Esophagus muscularis mucosa (tissue), 4 donors: Measurements from ENCODE around the gene MTMR11. TPM values are rescaled to one million over a fixed set of nuclear protein-coding genes. Genes with fewer than 3 reads are reported as not detected.

Experiments used
- DNase-seq: peaks from one replicate; pipeline ENCODE4 v3.0.0-alpha.2; 2017; ENCODE audit errors: extremely low spot score
- H3K27ac ChIP-seq, 4 donors: fragments of 200-600 bp; sonication (generic); replicated peaks in 1 of 4; 1 replicate in 3 of 4; 2 replicates in 1 of 4; pipeline ENCODE4 v1.5.1; 2016 to 2019; ENCODE audit warnings: mild to moderate bottlenecking in 1 of 4
- H3K27me3 ChIP-seq, 4 donors: fragments of 200-600 bp; sonication (generic); one replicate each; pipeline versions ENCODE4 v1.5.1 to v1.6.0; 2016 to 2019
- H3K36me3 ChIP-seq, 4 donors: fragments of 200-600 bp; sonication (generic); one replicate each; pipeline ENCODE4 v1.5.1; 2016 to 2019
- H3K4me1 ChIP-seq, 4 donors: fragments of 200-600 bp; sonication (generic); one replicate each; pipeline ENCODE4 v1.5.1; 2016 to 2019
- H3K4me3 ChIP-seq, 4 donors: fragments of 200-600 bp; sonication (generic); 1 replicate in 2 of 4; 2 replicates in 2 of 4; pipeline ENCODE4 v1.5.1; 2016 to 2019; ENCODE audit warnings: mild to moderate bottlenecking in 4 of 4, moderate library complexity in 1 of 4
- H3K9me3 ChIP-seq, 4 donors: fragments of 200-600 bp; sonication (generic); 1 replicate in 3 of 4; 2 replicates in 1 of 4; pipeline ENCODE4 v1.5.1; 2016 to 2019
- EP300 ChIP-seq: sonication (generic); formaldehyde crosslinking; IDR thresholded peaks from one replicate; pipeline ENCODE4 v1.6.1; 2017; ENCODE audit warnings: antibody characterized with exemption
- POLR2A ChIP-seq: fragments of 450-650 bp; IDR thresholded peaks from one replicate; pipeline ENCODE4 v1.6.1; 2017; ENCODE audit warnings: antibody characterized with exemption, moderate library complexity, mild to moderate bottlenecking, low read depth
- POLR2AphosphoS5 ChIP-seq, 2 donors: sonication (generic); formaldehyde crosslinking; IDR thresholded peaks; one replicate each; pipeline ENCODE4 v1.6.1; 2017; ENCODE audit warnings: antibody characterized with exemption in 2 of 2
- WGBS: methylation state at CpG from one replicate; pipeline ENCODE4 v1.1.5; 2018; 5-methylcytosine and 5-hydroxymethylcytosine counted together
- intact Hi-C: fragments of 100-400 bp; cut with DNase I; formaldehyde crosslinking; loops from one replicate; pipeline ENCODE4 v1.15.1; 2023
- total RNA-seq, 4 donors: library from RNA; depleted of rRNA; stranded (reverse); fragments of >200 nt; gene quantifications; one replicate each; pipeline versions ENCODE4 v1.1.0 to v1.2.1, GENCODE V29; 2016
- TF ChIP-seq, protein P1 (sequence below), 3 experiments: fragments of 200-600 bp in 2 of 3; fragments of 450-650 bp in 1 of 3; sonication (generic) in 2 of 3; IDR thresholded peaks; one replicate each; pipeline ENCODE4 v1.5.1; 2017 to 2019; ENCODE audit warnings: antibody characterized with exemption in 3 of 3, mild to moderate bottlenecking in 2 of 3, moderate library complexity in 1 of 3

Gene MTMR11
- total RNA-seq, 4 donors from 2014 or later, result 7.3 to 15.0 (median 10.5) TPM

GRCh38 chr1:149931212-149931790 is 5.4 kb downstream of the MTMR11 start:
- intact Hi-C loops, result no loop called here
- Histone ChIP-seq H3K4me3 (no peak overlapping the region), H3K4me1 (peaks cover 15 to 35% (median 30%) of the 10 kb centered on the region in 4 donors), H3K27me3 (no peaks in the 10 kb centered on the region), H3K36me3 (peaks cover 0 to 51% (median 25%) of the 10 kb centered on the region in 4 donors), H3K27ac (no peak overlapping the region), H3K9me3 (no peaks in the 10 kb centered on the region)
- TF ChIP-seq, protein P1, sequence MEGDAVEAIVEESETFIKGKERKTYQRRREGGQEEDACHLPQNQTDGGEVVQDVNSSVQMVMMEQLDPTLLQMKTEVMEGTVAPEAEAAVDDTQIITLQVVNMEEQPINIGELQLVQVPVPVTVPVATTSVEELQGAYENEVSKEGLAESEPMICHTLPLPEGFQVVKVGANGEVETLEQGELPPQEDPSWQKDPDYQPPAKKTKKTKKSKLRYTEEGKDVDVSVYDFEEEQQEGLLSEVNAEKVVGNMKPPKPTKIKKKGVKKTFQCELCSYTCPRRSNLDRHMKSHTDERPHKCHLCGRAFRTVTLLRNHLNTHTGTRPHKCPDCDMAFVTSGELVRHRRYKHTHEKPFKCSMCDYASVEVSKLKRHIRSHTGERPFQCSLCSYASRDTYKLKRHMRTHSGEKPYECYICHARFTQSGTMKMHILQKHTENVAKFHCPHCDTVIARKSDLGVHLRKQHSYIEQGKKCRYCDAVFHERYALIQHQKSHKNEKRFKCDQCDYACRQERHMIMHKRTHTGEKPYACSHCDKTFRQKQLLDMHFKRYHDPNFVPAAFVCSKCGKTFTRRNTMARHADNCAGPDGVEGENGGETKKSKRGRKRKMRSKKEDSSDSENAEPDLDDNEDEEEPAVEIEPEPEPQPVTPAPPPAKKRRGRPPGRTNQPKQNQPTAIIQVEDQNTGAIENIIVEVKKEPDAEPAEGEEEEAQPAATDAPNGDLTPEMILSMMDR (IDR thresholded peaks at IDR 0.05), result no peak
- TF ChIP-seq EP300 (no peak), POLR2AphosphoS5 (IDR thresholded peaks at IDR 0.05) (no peak), POLR2A (no peak)
- WGBS, result 81% methylated on average over 13 of the region's 13 CpGs
- DNase-seq, result no peak

- intact Hi-C loops, result no loop called here
- Histone ChIP-seq H3K4me3 (no peak overlapping the region), H3K36me3 (peaks cover 10 to 65% (median 39%) of the 10 kb centered on the region in 4 donors), H3K9me3 (no peaks in the 10 kb centered on the region), H3K27ac (peak overlapping the region; percentile 88 to 96 (median 92)), H3K27me3 (no peaks in the 10 kb centered on the region), H3K4me1 (peaks cover 27 to 35% (median 32%) of the 10 kb centered on the region in 4 donors)
- TF ChIP-seq EP300 (no peak), POLR2A (no peak), POLR2AphosphoS5 (IDR thresholded peaks at IDR 0.05) (no peak)
- TF ChIP-seq, protein P1 (IDR thresholded peaks at IDR 0.05), result no peak
- 88% methylated on average over 2 of the region's 2 CpGs for WGBS
- no peak for DNase-seq
Observed at GRCh38 chr1:149929856-149930255, 6.8 kb downstream of the MTMR11 start.

DNA sequence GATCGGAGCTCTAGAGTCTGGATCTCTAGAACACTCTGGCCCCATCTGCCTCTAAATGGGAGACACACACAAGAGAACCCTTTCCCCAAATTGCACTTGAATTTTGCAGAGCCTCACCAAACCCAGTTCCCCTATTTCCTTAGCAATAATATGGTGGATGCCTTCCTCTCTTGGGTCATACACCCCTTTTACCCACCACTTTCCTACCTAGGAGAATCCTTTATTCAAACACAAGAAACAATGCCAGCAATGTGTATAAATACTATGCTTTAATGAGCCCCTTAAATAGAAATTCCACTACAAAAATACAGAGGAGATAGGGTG is 8.3 kb downstream of the MTMR11 start:
- Histone ChIP-seq H3K4me1 (peaks cover 29 to 42% (median 36%) of the 10 kb centered on the region in 4 donors), H3K27me3 (no peaks in the 10 kb centered on the region), H3K27ac (peak overlapping the region; percentile 88 to 96 (median 92)), H3K4me3 (peak overlapping the region; percentile 73 to 90 (median 80)), H3K36me3 (peaks cover 25 to 74% (median 52%) of the 10 kb centered on the region in 4 donors), H3K9me3 (no peaks in the 10 kb centered on the region)
- DNase-seq, result no peak
- TF ChIP-seq, protein P1 (IDR thresholded peaks at IDR 0.05), result no peak
- TF ChIP-seq POLR2AphosphoS5 (IDR thresholded peaks at IDR 0.05) (no peak), EP300 (no peak)
- intact Hi-C loops, result no loop called here
- WGBS, result 0% methylated on average over 1 of the region's 1 CpG

GRCh38 chr1:149927563-149928400 is 8.9 kb downstream of the MTMR11 start, which contains the start of gene SF3B4:
Gene SF3B4, minus strand, starts transcription at chr1:149927803. Its CDS starts 44 bp downstream, at chr1:149927759.
- Histone ChIP-seq H3K27me3 (no peaks in the 10 kb centered on the region), H3K27ac (peak within 1 kb of the TSS; percentile 88 to 96 (median 92)), H3K4me1 (peaks cover 29 to 42% (median 36%) of the 10 kb centered on the region in 4 donors), H3K4me3 (peak within 1 kb of the TSS; percentile 73 to 90 (median 80)), H3K9me3 (no peaks in the 10 kb centered on the region), H3K36me3 (peaks cover 31 to 75% (median 57%) of the 10 kb centered on the region in 4 donors)
- intact Hi-C loops, result no loop called here
- TF ChIP-seq, protein P1 (IDR thresholded peaks at IDR 0.05), result peak in 1 of 3 experiments; percentile 2
- TF ChIP-seq EP300, result no peak
- peak; percentile 99 for TF ChIP-seq POLR2AphosphoS5 (IDR thresholded peaks at IDR 0.05)
- peak; percentile 73 for TF ChIP-seq POLR2A
- peak; percentile 98 for DNase-seq
- WGBS, result 0% methylated on average over 28 of the region's 47 CpGs
